Trophoblast cell (in vitro differentiated cells and primary cell): ENCODE results near the gene UBR2.
A peak's percentile ranks its signal among the peaks of the same experiment; 100 is the strongest.

Experiments
- DNase-seq, 2 donors: peaks; one replicate each; pipeline ENCODE4 v3.0.0-alpha.2; 2016
- H2AFZ ChIP-seq: 2 replicates; pipeline ENCODE4 v1.6.1; 2013; ENCODE audit warnings: low read length, moderate library complexity, mild to moderate bottlenecking; ENCODE audit not compliant: insufficient read depth, poor library complexity
- H2AK5ac ChIP-seq: 2 replicates; pipeline ENCODE4 v1.6.1; 2013; ENCODE audit warnings: mild to moderate bottlenecking, low read length
- H2BK120ac ChIP-seq: 2 replicates; pipeline ENCODE4 v1.6.1; 2013; ENCODE audit warnings: low read length, mild to moderate bottlenecking, moderate library complexity; ENCODE audit not compliant: insufficient read depth, poor library complexity
- H2BK12ac ChIP-seq: 2 replicates; pipeline ENCODE4 v1.6.1; 2013; ENCODE audit warnings: mild to moderate bottlenecking, low read length, moderate library complexity
- H2BK5ac ChIP-seq: 2 replicates; pipeline ENCODE4 v1.6.1; 2013; ENCODE audit warnings: low read length, low read depth, moderate library complexity, mild to moderate bottlenecking; ENCODE audit not compliant: poor library complexity
- H3K14ac ChIP-seq: 2 replicates; pipeline ENCODE4 v1.6.1; 2013; ENCODE audit warnings: mild to moderate bottlenecking, low read length
- H3K18ac ChIP-seq: 2 replicates; pipeline ENCODE4 v1.6.1; 2013; ENCODE audit warnings: mild to moderate bottlenecking, low read length
- H3K23ac ChIP-seq: 2 replicates; pipeline ENCODE4 v1.6.1; 2013; ENCODE audit warnings: low read length
- H3K27ac ChIP-seq: 2 replicates; pipeline ENCODE4 v1.5.1; 2013; ENCODE audit warnings: low read depth, mild to moderate bottlenecking, inconsistent platforms, low read length, moderate library complexity
- H3K27me3 ChIP-seq: 2 replicates; pipeline ENCODE4 v1.6.1; 2013; ENCODE audit warnings: inconsistent platforms, mild to moderate bottlenecking, low read length, moderate library complexity; ENCODE audit not compliant: insufficient read depth
- H3K36me3 ChIP-seq, 2 experiments: 1 replicate in 1 of 2; 2 replicates in 1 of 2; pipeline ENCODE4 v1.6.1; 2013; ENCODE audit warnings: low read length in 2 of 2, mild to moderate bottlenecking in 2 of 2, moderate library complexity in 1 of 2; ENCODE audit not compliant: insufficient read depth in 2 of 2, control insufficient read depth in 1 of 2
- H3K4ac ChIP-seq: 2 replicates; pipeline ENCODE4 v1.6.1; 2013; ENCODE audit warnings: low read depth, mild to moderate bottlenecking, low read length, moderate library complexity
- H3K4me1 ChIP-seq, 2 experiments: 1 replicate in 1 of 2; 2 replicates in 1 of 2; pipeline ENCODE4 v1.6.1; 2013; ENCODE audit warnings: low read length in 2 of 2, mild to moderate bottlenecking in 2 of 2, moderate library complexity in 1 of 2; ENCODE audit not compliant: insufficient read depth in 2 of 2, control insufficient read depth in 1 of 2
- H3K4me2 ChIP-seq: 2 replicates; pipeline ENCODE4 v1.6.1; 2013; ENCODE audit warnings: inconsistent platforms, mild to moderate bottlenecking, low read length, moderate library complexity
- H3K4me3 ChIP-seq: 2 replicates; pipeline ENCODE4 v1.5.1; 2013; ENCODE audit warnings: mild to moderate bottlenecking, low read depth, low read length, inconsistent platforms
- H3K79me1 ChIP-seq: one replicate; pipeline ENCODE4 v1.6.1; 2013; ENCODE audit warnings: low read length
- H3K79me2 ChIP-seq: 2 replicates; pipeline ENCODE4 v1.6.1; 2013; ENCODE audit warnings: low read length, mild to moderate bottlenecking; ENCODE audit not compliant: control insufficient read depth, insufficient read depth, poor library complexity
- H3K9ac ChIP-seq: 2 replicates; pipeline ENCODE4 v1.6.1; 2013; ENCODE audit warnings: mild to moderate bottlenecking, low read length
- H3K9me3 ChIP-seq: 2 replicates; pipeline ENCODE4 v1.6.1; 2013; ENCODE audit warnings: low read depth, mild to moderate bottlenecking, control low read depth, inconsistent platforms, low read length; ENCODE audit not compliant: insufficient read depth
- H4K12ac ChIP-seq: 2 replicates; pipeline ENCODE4 v1.6.1; 2013; ENCODE audit warnings: low read depth, mild to moderate bottlenecking, low read length, moderate library complexity
- H4K8ac ChIP-seq: 2 replicates; pipeline ENCODE4 v1.6.1; 2013; ENCODE audit warnings: low read depth, mild to moderate bottlenecking, low read length, moderate library complexity
- H4K91ac ChIP-seq: one replicate; pipeline ENCODE4 v1.6.1; 2013; ENCODE audit warnings: low read depth, mild to moderate bottlenecking, low read length, moderate library complexity
- WGBS: extraction: QIAGEN DNeasy Blood & Tissue Kit; methylation state at CpG from one replicate; pipeline ENCODE4 v1.1.7; 2013; ENCODE audit warnings: missing lambda C conversion rate; ENCODE audit not compliant: insufficient read length, insufficient coverage; ENCODE audit errors: extremely low coverage; 5-methylcytosine and 5-hydroxymethylcytosine counted together

UBR2 gene

GRCh38 chr6:42726485-42727086 is 162.8 kb downstream of the UBR2 start:
- Histone ChIP-seq H3K9me3 (peaks cover 3% of the 10 kb centered on the region), H3K27ac (no peak overlapping the region), H3K36me3 (no peaks in the 10 kb centered on the region), H3K4me3 (no peak overlapping the region), H3K9ac (no peak overlapping the region), H2BK5ac (no peak overlapping the region), H4K12ac (no peak overlapping the region), H2BK12ac (no peak overlapping the region), H3K27me3 (no peaks in the 10 kb centered on the region), H4K8ac (no peak overlapping the region), H3K23ac (no peak overlapping the region), H3K79me2 (no peaks in the 10 kb centered on the region), H4K91ac (no peak overlapping the region), H3K79me1 (no peaks in the 10 kb centered on the region), H3K18ac (no peak overlapping the region), H2BK120ac (no peak overlapping the region), H3K4me1 (no peaks in the 10 kb centered on the region), H2AK5ac (no peak overlapping the region), H2AFZ (no peak overlapping the region), H3K4me2 (no peak overlapping the region), H3K14ac (no peak overlapping the region), H3K4ac (no peak overlapping the region)
- peak; percentile 56 to 87 for DNase-seq
- WGBS, result no CpG with 5 or more reads among the region's 14 CpGs

GRCh38 chr6:42727087-42727611 is 163.3 kb downstream of the UBR2 start:
- H3K9ac ChIP-seq, result no peak overlapping the region
- no peak overlapping the region for H3K27ac ChIP-seq
- no peak overlapping the region for H3K4me2 ChIP-seq
- H2BK120ac ChIP-seq, result no peak overlapping the region
- DNase-seq, result no peak
- no peak overlapping the region for H3K18ac ChIP-seq
- H3K4me3 ChIP-seq, result no peak overlapping the region
- H3K79me1 ChIP-seq, result no peaks in the 10 kb centered on the region
- no peak overlapping the region for H3K23ac ChIP-seq
- H4K91ac ChIP-seq, result no peak overlapping the region
- WGBS, result no CpG with 5 or more reads among the region's 52 CpGs
- no peak overlapping the region for H4K8ac ChIP-seq
- no peaks in the 10 kb centered on the region for H3K79me2 ChIP-seq
- H4K12ac ChIP-seq, result no peak overlapping the region
- H3K36me3 ChIP-seq, result no peaks in the 10 kb centered on the region
- H2BK5ac ChIP-seq, result no peak overlapping the region
- no peaks in the 10 kb centered on the region for H3K27me3 ChIP-seq
- no peak overlapping the region for H2AFZ ChIP-seq
- no peak overlapping the region for H2BK12ac ChIP-seq
- H3K9me3 ChIP-seq, result peaks cover 5% of the 10 kb centered on the region
- H3K4me1 ChIP-seq, result no peaks in the 10 kb centered on the region
- H2AK5ac ChIP-seq, result peak overlapping the region; percentile 21
- no peak overlapping the region for H3K4ac ChIP-seq
- H3K14ac ChIP-seq, result no peak overlapping the region

- Histone ChIP-seq H3K79me2 (no peaks in the 10 kb centered on the region), H2BK120ac (no peak overlapping the region), H3K4me1 (no peaks in the 10 kb centered on the region), H3K9me3 (peaks cover 2% of the 10 kb centered on the region), H3K27ac (no peak overlapping the region), H4K8ac (no peak overlapping the region), H3K4me3 (no peak overlapping the region), H3K79me1 (no peaks in the 10 kb centered on the region), H2BK5ac (no peak overlapping the region), H2AK5ac (no peak overlapping the region), H3K23ac (no peak overlapping the region), H3K4me2 (no peak overlapping the region), H3K27me3 (no peaks in the 10 kb centered on the region), H3K18ac (no peak overlapping the region), H3K4ac (no peak overlapping the region), H3K36me3 (no peaks in the 10 kb centered on the region), H3K9ac (no peak overlapping the region), H3K14ac (no peak overlapping the region), H2AFZ (no peak overlapping the region), H2BK12ac (no peak overlapping the region), H4K91ac (no peak overlapping the region), H4K12ac (no peak overlapping the region)
- DNase-seq, result no peak
- WGBS, result no CpG with 5 or more reads among the region's 22 CpGs
These were observed 163.8 kb downstream of the UBR2 start for GRCh38 chr6:42727627-42728026.

- WGBS, result no CpG with 5 or more reads among the region's 3 CpGs
- no peaks in the 10 kb centered on the region for H3K79me2 ChIP-seq
- no peaks in the 10 kb centered on the region for H3K79me1 ChIP-seq
- H3K18ac ChIP-seq, result no peak overlapping the region
- no peak overlapping the region for H4K12ac ChIP-seq
- no peaks in the 10 kb centered on the region for H3K36me3 ChIP-seq
- H3K4me3 ChIP-seq, result no peak overlapping the region
- no peak overlapping the region for H2AFZ ChIP-seq
- H3K4me1 ChIP-seq, result no peaks in the 10 kb centered on the region
- H4K91ac ChIP-seq, result no peak overlapping the region
- H2BK120ac ChIP-seq, result no peak overlapping the region
- peaks cover 2% of the 10 kb centered on the region for H3K9me3 ChIP-seq
- H2AK5ac ChIP-seq, result no peak overlapping the region
- H3K4ac ChIP-seq, result no peak overlapping the region
- no peak overlapping the region for H3K4me2 ChIP-seq
- no peak for DNase-seq
- H3K23ac ChIP-seq, result no peak overlapping the region
- no peak overlapping the region for H2BK5ac ChIP-seq
- no peak overlapping the region for H2BK12ac ChIP-seq
- no peak overlapping the region for H3K9ac ChIP-seq
- no peak overlapping the region for H4K8ac ChIP-seq
- H3K27ac ChIP-seq, result no peak overlapping the region
- H3K27me3 ChIP-seq, result no peaks in the 10 kb centered on the region
- H3K14ac ChIP-seq, result no peak overlapping the region
These were observed 165.9 kb downstream of the UBR2 start for GRCh38 chr6:42729731-42730130.
